LNCaP clone FGC (cell line): ENCODE data around the gene BOD1L1.

Experiments used
- DNase-seq: peaks from one replicate; pipeline ENCODE4 v3.0.0-alpha.2; 2011; ENCODE audit warnings: low read depth
- H3K4me3 ChIP-seq: 2 replicates; pipeline ENCODE4 v1.5.1; 2011; ENCODE audit warnings: mild to moderate bottlenecking, low read depth, low read length, control low read depth
- CTCF ChIP-seq: IDR thresholded peaks from 2 replicates; pipeline ENCODE4 v1.5.1; 2012; ENCODE audit warnings: mild to moderate bottlenecking; ENCODE audit not compliant: control insufficient read depth, insufficient read depth; ENCODE audit errors: extremely low read depth

Gene BOD1L1

GRCh38 chr4:13524504-13525243 lies 102.9 kb downstream of the BOD1L1 start:
- no peak for TF ChIP-seq CTCF
- no peak for DNase-seq
- no peak overlapping the region for H3K4me3 ChIP-seq

- no peak for TF ChIP-seq CTCF
- DNase-seq = no peak
- no peak overlapping the region for H3K4me3 ChIP-seq
Observed at GRCh38 chr4:13523591-13524503, 103.7 kb downstream of the BOD1L1 start.

GRCh38 chr4:13523105-13523477 lies 104.4 kb downstream of the BOD1L1 start:
- DNase-seq = no peak
- no peak for TF ChIP-seq CTCF
- no peak overlapping the region for H3K4me3 ChIP-seq

- no peak for DNase-seq
- no peak for TF ChIP-seq CTCF
- no peak overlapping the region for H3K4me3 ChIP-seq
Observed at GRCh38 chr4:13522282-13523104, 105.0 kb downstream of the BOD1L1 start.

- TF ChIP-seq CTCF = no peak
- no peak for DNase-seq
- no peak overlapping the region for H3K4me3 ChIP-seq
Observed at GRCh38 chr4:13521047-13521446, 106.5 kb downstream of the BOD1L1 start.
